Measurements from ENCODE around the gene TSPEAR.

Gene TSPEAR

DNA sequence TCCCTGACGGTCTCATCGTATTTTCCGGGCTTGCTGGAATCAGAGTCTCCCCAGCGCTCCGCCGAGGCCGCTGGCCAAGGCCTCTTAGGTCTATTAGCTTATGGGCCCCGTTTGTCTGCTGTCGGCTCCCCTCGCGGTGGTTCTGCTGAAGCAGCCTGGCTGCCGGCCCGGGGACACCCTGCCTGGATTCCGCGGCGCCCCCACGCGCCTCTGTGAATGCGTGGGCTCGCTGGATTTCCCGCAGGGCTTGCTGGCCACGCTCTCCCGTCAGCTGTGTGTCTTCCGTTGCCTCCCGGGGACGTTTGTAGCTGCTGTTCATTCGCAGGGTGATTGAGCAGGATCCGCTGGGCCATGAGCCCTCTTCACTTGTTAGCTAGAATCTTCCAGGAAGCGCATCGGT lies 247.6 kb downstream of the TSPEAR start:
- peak; percentile 39 for DNase-seq (ENCODE audit: low spot score)

DNA sequence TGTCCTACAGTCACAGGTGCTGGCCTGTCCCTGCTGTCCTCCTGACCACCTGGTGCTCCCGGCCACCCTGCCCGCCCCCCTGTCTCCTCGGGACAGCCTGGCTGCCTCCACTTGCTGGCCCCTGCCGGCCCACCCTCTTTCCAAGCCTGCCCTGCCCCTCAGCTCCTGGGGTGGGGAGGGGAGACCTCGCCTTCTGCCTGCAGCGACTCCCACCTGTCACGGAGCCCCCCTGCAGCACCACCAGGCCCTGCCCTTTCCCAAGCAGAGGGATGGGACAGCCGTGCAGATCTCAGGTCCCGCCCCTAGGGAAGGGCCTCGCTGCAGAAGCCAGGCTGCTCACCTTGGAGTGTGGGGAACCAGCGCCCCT lies 248.6 kb downstream of the TSPEAR start:
- DNase-seq (ENCODE audit: low spot score) = no peak

GRCh38 chr21:44462086-44462833 lies 249.1 kb downstream of the TSPEAR start:
- no peak for DNase-seq (ENCODE audit: low spot score)

DNA sequence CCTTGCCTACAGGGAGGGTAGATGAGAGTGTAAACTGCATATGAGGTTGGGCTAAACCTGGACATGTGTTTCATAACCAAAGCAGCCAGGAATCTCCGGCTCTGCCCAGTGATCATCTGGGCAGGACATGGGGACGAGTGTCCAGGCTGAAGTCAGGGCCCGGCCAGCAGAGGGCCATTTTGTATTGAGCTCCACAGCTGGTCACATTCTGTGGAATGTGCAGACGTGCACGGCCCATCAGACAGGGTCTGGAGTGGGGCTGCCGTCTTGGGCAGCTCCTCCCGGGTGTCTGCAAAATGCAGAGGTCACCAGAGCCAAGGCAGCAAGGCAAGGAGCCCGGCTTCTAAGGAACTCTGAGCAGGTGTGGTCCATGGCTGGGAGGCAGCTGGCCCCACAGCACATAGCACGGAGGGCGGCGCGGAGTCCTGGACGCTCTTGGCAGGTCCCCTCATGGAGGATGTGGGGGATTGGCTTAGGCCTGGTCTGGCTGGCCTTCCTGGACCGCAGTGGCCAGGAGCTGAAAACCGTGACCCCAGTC lies 249.8 kb downstream of the TSPEAR start:
- no peak for DNase-seq (ENCODE audit: low spot score)

DNA sequence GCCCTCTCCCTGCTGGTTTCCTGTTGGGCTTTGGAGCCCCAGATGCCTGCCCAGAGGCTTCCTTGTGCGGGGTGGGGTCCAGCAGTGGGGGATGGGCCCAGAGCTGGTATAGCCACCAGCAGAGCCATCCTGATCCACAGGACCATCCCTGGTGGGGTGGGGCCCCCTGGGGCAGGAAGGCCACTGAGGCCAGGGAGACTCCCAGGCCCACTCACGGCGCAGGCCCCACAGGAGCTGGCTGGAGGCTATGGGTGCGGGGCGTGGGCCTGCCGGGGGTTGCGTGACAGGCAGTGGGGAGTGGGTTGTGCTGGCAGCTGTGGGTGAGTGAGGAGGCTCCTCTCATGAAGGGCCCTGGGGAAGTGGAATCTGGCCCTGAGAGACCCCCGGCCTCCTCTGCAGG lies 250.4 kb downstream of the TSPEAR start:
- DNase-seq (ENCODE audit: low spot score) = no peak

DNA sequence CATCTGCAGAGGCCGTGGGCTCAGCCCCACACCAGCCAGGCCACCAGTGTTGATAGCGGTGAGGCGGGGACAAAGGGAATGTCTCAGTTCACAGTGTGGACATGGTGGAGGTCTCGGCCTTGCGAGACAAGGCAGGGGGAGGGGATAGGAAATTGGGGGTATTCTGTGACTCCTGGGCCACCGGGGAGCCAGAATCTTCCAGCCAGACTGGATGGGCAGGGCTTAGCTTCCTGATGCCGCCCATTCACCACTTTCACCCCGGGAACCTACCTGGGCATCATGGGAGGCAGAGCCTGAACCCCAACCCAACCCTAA lies 251.0 kb downstream of the TSPEAR start:
- DNase-seq (ENCODE audit: low spot score) = no peak

DNA sequence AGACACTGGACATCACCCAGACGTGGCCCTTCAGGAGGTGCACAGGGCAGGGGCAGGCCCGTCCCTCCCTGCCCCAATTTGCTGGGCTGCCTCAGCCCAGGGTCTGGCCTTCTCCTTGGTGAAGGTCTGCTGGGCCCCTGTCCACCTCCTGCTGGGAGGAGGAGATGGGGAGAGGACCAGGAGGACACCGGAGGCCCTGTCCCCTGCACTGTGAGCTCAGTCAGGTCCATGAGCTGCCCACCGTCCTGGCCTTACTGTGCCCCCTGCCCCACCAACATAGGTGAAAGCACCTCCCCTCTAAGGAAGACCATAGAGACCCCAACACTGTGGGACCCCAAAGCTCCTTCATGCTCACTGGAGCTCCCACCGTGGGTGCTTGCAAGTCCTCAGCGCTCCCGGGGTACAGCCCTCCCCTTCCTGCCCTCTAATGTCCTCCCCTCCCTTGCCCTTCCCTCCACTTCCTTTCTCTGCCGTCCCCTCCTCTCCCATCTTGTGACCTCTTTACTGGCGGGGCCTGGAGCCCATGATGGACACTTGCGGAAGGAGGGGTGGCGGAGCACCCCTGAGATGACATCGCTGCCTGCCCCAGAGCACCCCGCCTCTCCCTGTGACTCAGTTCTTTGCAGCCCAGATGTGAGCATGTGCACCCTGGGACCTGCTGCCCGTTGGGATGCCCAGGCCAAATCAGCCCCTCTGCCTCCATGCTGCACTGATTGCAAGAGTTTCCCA lies 251.5 kb downstream of the TSPEAR start:
- no peak for DNase-seq (ENCODE audit: low spot score)

DNA sequence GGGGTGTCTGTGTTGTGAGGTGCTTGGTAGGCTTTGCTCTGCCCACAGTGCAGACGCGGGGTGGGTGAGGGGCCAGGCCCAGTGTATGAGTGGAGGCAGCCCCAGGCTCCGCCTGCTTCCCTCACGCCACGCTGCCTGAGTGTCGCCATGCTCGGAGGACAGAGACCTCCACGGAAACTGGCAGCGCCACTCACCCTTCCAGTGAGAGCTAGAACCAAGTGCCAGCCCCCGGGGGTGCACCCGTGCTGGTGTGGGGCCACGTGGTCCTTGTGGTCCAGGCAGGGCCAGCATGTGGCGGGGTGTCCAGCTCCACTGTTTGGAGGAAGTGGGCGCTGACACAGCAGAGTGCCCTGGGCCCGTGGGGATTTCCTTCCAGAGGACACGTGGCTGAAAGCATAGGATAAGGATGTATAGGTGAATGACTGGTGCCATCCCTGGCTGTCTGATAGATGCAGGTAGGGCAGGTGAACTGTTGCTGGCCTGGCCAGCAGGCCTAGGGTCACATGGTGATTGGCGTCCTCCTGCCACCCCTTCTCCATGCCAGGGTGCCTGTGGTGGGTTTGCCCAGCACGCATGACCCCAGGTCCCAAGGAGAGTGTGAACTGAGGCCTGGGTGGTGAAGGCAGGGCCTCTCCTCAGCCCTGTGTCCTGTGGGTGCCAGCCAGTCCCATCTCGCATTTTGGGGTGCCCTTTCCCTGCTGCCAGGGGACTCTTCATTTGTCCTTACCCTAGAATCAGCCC lies 252.2 kb downstream of the TSPEAR start:
- no peak for DNase-seq (ENCODE audit: low spot score)

- DNase-seq (ENCODE audit: low spot score) = no peak
Observed at GRCh38 chr21:44456915-44457736, 254.2 kb downstream of the TSPEAR start.

GRCh38 chr21:44456214-44456914 lies 255.0 kb downstream of the TSPEAR start:
- no peak for DNase-seq (ENCODE audit: low spot score)

GRCh38 chr21:44455524-44456213 lies 255.7 kb downstream of the TSPEAR start:
- DNase-seq (ENCODE audit: low spot score) = no peak

GRCh38 chr21:44454747-44455523 lies 256.4 kb downstream of the TSPEAR start, which contains the start of gene LRRC3:
Gene LRRC3 (plus strand): TSS chr21:44455510. CDS start chr21:44456645, 1,135 bp downstream.
- peak; percentile 69 for DNase-seq (ENCODE audit: low spot score)

DNA sequence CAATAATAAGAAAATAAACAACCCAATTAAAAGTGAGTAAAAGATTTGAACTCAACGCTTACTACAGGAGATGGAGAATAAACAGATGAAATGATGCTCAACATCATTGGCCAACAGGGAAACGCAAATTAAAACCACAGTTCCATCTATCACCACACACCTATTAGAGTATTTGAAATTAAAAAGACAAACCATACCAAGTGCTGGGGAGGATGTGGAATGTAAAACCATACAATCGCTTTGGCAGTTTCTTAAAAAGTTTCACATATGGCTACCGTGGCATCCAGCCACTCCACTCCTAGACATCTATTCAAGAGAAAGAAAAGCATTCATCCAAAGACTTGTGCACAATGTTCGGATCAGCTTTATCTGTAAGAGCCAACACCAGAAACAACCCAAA lies 257.3 kb downstream of the TSPEAR start:
- no peak for DNase-seq (ENCODE audit: low spot score)

DNA sequence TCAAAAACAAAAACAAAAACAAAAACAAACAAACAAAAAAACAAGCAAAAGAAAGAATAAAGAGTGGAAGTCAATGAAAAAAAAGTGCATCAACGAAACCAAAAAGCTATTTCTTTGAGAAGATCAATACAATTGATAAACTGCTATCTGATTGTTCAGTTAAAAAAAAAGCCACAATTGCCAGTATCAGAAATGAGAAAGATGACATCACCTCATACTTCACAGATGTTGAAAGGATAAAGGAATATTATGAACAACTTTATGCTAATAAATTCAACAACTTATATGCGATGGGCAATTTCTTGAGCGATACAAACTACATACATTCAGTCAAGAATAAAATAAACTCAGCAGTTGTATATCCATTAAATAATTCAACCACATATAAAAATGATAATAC lies 258.3 kb downstream of the TSPEAR start:
- DNase-seq (ENCODE audit: low spot score) = no peak

GRCh38 chr21:44450999-44451398 lies 260.4 kb downstream of the TSPEAR start:
- DNase-seq (ENCODE audit: low spot score) = no peak

DNA sequence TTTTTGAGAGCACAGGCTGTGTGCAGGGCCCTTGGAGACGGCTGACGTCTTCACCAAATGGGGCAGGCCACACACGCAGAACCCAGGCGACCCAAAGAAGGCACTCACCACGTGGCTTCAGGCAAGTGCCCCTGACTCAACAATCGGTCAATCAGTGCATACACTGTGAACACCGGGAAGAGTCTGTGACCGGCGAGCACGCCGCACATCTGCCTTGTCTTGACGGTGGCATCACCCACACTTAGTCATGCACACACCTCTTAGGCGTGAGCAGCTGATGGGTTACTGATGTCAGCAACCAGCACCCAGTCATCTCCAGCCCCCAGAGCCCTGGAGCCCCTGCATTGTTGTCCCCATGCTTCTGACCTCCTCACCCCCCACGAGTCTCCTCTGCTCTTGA lies 261.0 kb downstream of the TSPEAR start:
- DNase-seq (ENCODE audit: low spot score) = no peak

GRCh38 chr21:44449473-44450363 lies 261.7 kb downstream of the TSPEAR start:
- no peak for DNase-seq (ENCODE audit: low spot score)

GRCh38 chr21:44448651-44449131 lies 262.7 kb downstream of the TSPEAR start:
- no peak for DNase-seq (ENCODE audit: low spot score)
